ENCODE data around the gene COL1A2.

Gene COL1A2

DNA sequence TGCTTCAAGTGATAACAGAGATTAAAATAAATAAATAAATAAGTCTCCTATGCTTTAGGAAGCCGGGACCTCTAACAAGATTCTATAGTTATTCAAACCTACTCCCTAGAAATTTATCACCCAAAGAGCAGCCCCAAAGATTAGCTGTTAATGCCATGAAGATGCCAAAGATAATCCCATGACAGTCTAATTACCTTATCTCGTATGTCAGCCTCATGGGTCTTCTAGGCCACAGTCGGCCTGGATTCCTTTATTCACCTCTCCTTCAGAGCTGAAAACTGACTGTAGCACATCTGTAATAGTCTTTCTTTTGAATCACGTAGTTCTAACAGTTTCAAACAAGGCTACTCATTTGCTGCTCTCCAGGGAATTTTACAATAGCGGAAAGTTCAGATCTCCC, 24.2 kb downstream of the COL1A2 start:
- no peaks in the 10 kb centered on the region for H3F3A ChIP-seq (ENCODE audit: insufficient read depth, low read length)
- no peak overlapping the region for H2AFZ ChIP-seq (ENCODE audit: low read length)
- H4K20me1 ChIP-seq (ENCODE audit: insufficient read depth, low read length) = no peaks in the 10 kb centered on the region
- no peak overlapping the region for H3K27ac ChIP-seq (ENCODE audit: low read length)
- no peaks in the 10 kb centered on the region for H3K9me2 ChIP-seq (replicated peaks; ENCODE audit: insufficient read depth, low read length)
- no peaks in the 10 kb centered on the region for H3K36me3 ChIP-seq (replicated peaks; ENCODE audit: insufficient read depth, low read length)
- DNase-seq = no peak
- no peak overlapping the region for H3K4me3 ChIP-seq (ENCODE audit: low read length)
- no peaks in the 10 kb centered on the region for H3K4me1 ChIP-seq (ENCODE audit: low read length)
- H3K9me3 ChIP-seq (replicated peaks; ENCODE audit: insufficient read depth, low read length) = no peaks in the 10 kb centered on the region
- no peaks in the 10 kb centered on the region for H3K27me3 ChIP-seq (replicated peaks; ENCODE audit: insufficient read depth, low read length)
- H3K79me2 ChIP-seq (ENCODE audit: low read length) = no peaks in the 10 kb centered on the region
- H3K9ac ChIP-seq (ENCODE audit: low read length) = no peak overlapping the region
- TF ChIP-seq EZH2phosphoT487 (IDR thresholded peaks at IDR 0.05; ENCODE audit: low read length) (no peak), EZH2 (optimal IDR thresholded peaks at IDR 0.05; ENCODE audit: low read depth, low read length) (no peak), CTCF (IDR thresholded peaks at IDR 0.05; ENCODE audit: low read length) (no peak)
- H3K4me2 ChIP-seq (ENCODE audit: low read depth, low read length) = no peak overlapping the region

DNA sequence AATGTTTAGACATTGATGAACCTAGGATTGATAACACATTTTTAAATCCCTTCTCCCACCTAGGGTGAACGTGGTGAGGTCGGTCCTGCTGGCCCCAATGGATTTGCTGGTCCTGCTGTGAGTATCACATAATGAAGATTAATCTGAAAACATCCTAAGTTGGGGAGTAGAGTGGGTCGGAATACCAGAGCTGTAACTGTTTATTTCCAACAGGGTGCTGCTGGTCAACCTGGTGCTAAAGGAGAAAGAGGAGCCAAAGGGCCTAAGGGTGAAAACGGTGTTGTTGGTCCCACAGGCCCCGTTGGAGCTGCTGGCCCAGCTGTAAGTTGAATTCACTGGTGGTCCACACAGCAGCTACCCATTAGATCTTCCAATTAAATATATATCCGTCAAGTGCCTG, 25.6 kb downstream of the COL1A2 start:
- Histone ChIP-seq H3K9ac (ENCODE audit: low read length) (no peak overlapping the region), H3K4me1 (ENCODE audit: low read length) (no peaks in the 10 kb centered on the region), H3K79me2 (ENCODE audit: low read length) (no peaks in the 10 kb centered on the region), H3K27me3 (replicated peaks; ENCODE audit: insufficient read depth, low read length) (no peaks in the 10 kb centered on the region), H4K20me1 (ENCODE audit: insufficient read depth, low read length) (no peaks in the 10 kb centered on the region), H3K4me2 (ENCODE audit: low read depth, low read length) (no peak overlapping the region), H3K9me3 (replicated peaks; ENCODE audit: insufficient read depth, low read length) (no peaks in the 10 kb centered on the region), H3F3A (ENCODE audit: insufficient read depth, low read length) (no peaks in the 10 kb centered on the region), H3K9me2 (replicated peaks; ENCODE audit: insufficient read depth, low read length) (no peaks in the 10 kb centered on the region), H3K4me3 (ENCODE audit: low read length) (no peak overlapping the region), H3K27ac (ENCODE audit: low read length) (no peak overlapping the region), H3K36me3 (replicated peaks; ENCODE audit: insufficient read depth, low read length) (no peaks in the 10 kb centered on the region), H2AFZ (ENCODE audit: low read length) (no peak overlapping the region)
- DNase-seq = no peak
- TF ChIP-seq EZH2 (optimal IDR thresholded peaks at IDR 0.05; ENCODE audit: low read depth, low read length) = no peak
- no peak for TF ChIP-seq CTCF (IDR thresholded peaks at IDR 0.05; ENCODE audit: low read length)
- no peak for TF ChIP-seq EZH2phosphoT487 (IDR thresholded peaks at IDR 0.05; ENCODE audit: low read length)

DNA sequence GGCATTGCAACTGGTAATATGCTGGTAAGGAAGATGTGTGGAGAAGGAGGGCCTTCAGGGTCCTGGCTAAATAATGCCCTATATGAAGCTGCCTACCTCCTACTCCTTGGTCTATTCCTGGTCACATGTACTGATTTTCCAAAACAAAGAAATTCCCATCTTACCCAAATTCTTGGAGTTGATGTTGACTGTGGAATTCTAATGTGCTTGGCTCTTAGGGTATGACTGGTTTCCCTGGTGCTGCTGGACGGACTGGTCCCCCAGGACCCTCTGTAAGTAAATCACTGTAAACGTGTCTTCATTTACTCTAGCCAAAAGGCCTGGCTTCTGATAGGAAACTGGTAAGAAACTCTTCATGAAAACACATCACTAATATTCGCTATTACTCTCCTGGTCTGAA, 27.0 kb downstream of the COL1A2 start:
- Histone ChIP-seq H3K9ac (ENCODE audit: low read length) (no peak overlapping the region), H3K4me3 (ENCODE audit: low read length) (no peak overlapping the region), H2AFZ (ENCODE audit: low read length) (no peak overlapping the region), H3K9me2 (replicated peaks; ENCODE audit: insufficient read depth, low read length) (no peaks in the 10 kb centered on the region), H3F3A (ENCODE audit: insufficient read depth, low read length) (no peaks in the 10 kb centered on the region), H3K27ac (ENCODE audit: low read length) (no peak overlapping the region), H3K9me3 (replicated peaks; ENCODE audit: insufficient read depth, low read length) (no peaks in the 10 kb centered on the region), H4K20me1 (ENCODE audit: insufficient read depth, low read length) (no peaks in the 10 kb centered on the region), H3K4me1 (ENCODE audit: low read length) (no peaks in the 10 kb centered on the region), H3K27me3 (replicated peaks; ENCODE audit: insufficient read depth, low read length) (no peaks in the 10 kb centered on the region), H3K36me3 (replicated peaks; ENCODE audit: insufficient read depth, low read length) (no peaks in the 10 kb centered on the region), H3K79me2 (ENCODE audit: low read length) (no peaks in the 10 kb centered on the region), H3K4me2 (ENCODE audit: low read depth, low read length) (no peak overlapping the region)
- TF ChIP-seq EZH2phosphoT487 (IDR thresholded peaks at IDR 0.05; ENCODE audit: low read length) = no peak
- no peak for TF ChIP-seq CTCF (IDR thresholded peaks at IDR 0.05; ENCODE audit: low read length)
- no peak for TF ChIP-seq EZH2 (optimal IDR thresholded peaks at IDR 0.05; ENCODE audit: low read depth, low read length)
- no peak for DNase-seq

Data from MM.1S (cell line).